Measurements from ENCODE around the gene CCDC175.

CCDC175 gene

GRCh38 chr14:59458486-59458885 is 118.1 kb downstream of the CCDC175 start:
- TF ChIP-seq, protein P1, sequence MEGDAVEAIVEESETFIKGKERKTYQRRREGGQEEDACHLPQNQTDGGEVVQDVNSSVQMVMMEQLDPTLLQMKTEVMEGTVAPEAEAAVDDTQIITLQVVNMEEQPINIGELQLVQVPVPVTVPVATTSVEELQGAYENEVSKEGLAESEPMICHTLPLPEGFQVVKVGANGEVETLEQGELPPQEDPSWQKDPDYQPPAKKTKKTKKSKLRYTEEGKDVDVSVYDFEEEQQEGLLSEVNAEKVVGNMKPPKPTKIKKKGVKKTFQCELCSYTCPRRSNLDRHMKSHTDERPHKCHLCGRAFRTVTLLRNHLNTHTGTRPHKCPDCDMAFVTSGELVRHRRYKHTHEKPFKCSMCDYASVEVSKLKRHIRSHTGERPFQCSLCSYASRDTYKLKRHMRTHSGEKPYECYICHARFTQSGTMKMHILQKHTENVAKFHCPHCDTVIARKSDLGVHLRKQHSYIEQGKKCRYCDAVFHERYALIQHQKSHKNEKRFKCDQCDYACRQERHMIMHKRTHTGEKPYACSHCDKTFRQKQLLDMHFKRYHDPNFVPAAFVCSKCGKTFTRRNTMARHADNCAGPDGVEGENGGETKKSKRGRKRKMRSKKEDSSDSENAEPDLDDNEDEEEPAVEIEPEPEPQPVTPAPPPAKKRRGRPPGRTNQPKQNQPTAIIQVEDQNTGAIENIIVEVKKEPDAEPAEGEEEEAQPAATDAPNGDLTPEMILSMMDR (IDR thresholded peaks at IDR 0.05) = no peak
- no peak overlapping the region for H3K4me3 ChIP-seq (ENCODE audit: low read depth, low read length)
- no peaks in the 10 kb centered on the region for H3K4me1 ChIP-seq
- no peak overlapping the region for H2AFZ ChIP-seq
- H3K79me2 ChIP-seq = no peaks in the 10 kb centered on the region
- H3K9ac ChIP-seq = no peak overlapping the region
- no peak overlapping the region for H3K4me2 ChIP-seq (ENCODE audit: low read length)
- no peaks in the 10 kb centered on the region for H3K36me3 ChIP-seq (ENCODE audit: control insufficient read depth, insufficient read depth, low read length)
- no peak overlapping the region for H3K27ac ChIP-seq
- no peaks in the 10 kb centered on the region for H3K9me3 ChIP-seq (ENCODE audit: control insufficient read depth, low read length)
- H3K27me3 ChIP-seq (ENCODE audit: control insufficient read depth, insufficient read depth, low read length) = no peaks in the 10 kb centered on the region

DNA sequence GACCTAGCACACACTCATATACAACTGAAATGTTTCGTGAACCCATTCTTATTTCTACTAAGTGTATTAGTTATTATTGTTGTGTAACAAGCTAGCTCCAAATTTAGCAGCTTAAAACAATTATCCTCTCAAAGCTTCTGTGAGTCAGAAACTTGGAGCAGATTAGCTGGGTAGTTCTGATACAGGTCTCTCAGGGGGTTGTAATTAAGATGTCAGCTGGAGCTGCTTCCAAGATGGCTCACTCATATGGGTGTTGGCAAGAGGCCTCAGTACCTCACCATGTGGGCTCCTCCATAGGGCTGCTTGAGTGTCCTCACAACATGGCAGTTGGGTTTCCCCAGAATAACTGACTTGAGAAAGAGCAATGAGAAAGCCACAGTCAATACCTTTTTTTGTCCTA is 121.2 kb downstream of the CCDC175 start:
- Histone ChIP-seq H3K9ac (no peak overlapping the region), H3K27me3 (ENCODE audit: control insufficient read depth, insufficient read depth, low read length) (no peaks in the 10 kb centered on the region), H2AFZ (no peak overlapping the region), H3K79me2 (no peaks in the 10 kb centered on the region), H3K9me3 (ENCODE audit: control insufficient read depth, low read length) (no peaks in the 10 kb centered on the region), H3K4me1 (no peaks in the 10 kb centered on the region), H3K4me2 (ENCODE audit: low read length) (no peak overlapping the region), H3K4me3 (ENCODE audit: low read depth, low read length) (no peak overlapping the region), H3K27ac (no peak overlapping the region), H3K36me3 (ENCODE audit: control insufficient read depth, insufficient read depth, low read length) (no peaks in the 10 kb centered on the region)
- TF ChIP-seq, protein P1 (IDR thresholded peaks at IDR 0.05) = no peak
